HG02938 (cell line): ENCODE measurements around the gene PIGZ.

Experiments
- ATAC-seq: cut with Tn5 transposase; IDR thresholded peaks from one replicate; pipeline ENCODE4 v1.9.1; 2021; ENCODE audit warnings: mild to moderate bottlenecking, moderate library complexity; ENCODE audit not compliant: unreplicated experiment

Gene PIGZ

GRCh38 chr3:196918968-196919367 is 49.7 kb downstream of the PIGZ start:
- ATAC-seq = no peak

GRCh38 chr3:196916995-196917394 is 51.6 kb downstream of the PIGZ start:
- no peak for ATAC-seq

GRCh38 chr3:196916221-196916620 is 52.4 kb downstream of the PIGZ start:
- no peak for ATAC-seq

GRCh38 chr3:196915375-196915774 is 53.3 kb downstream of the PIGZ start:
- no peak for ATAC-seq

- no peak for ATAC-seq
These were observed 53.8 kb downstream of the PIGZ start for GRCh38 chr3:196914866-196915265.

GRCh38 chr3:196903740-196904139 is 64.9 kb downstream of the PIGZ start:
- ATAC-seq = no peak

GRCh38 chr3:196902296-196902695 is 66.3 kb downstream of the PIGZ start:
- ATAC-seq = no peak

GRCh38 chr3:196901768-196902167 is 66.9 kb downstream of the PIGZ start:
- ATAC-seq = no peak
